Esophagus mucosa (tissue), 1 donor: ENCODE results near the gene PPP1R26. TPM values are rescaled to one million over a fixed set of nuclear protein-coding genes. Genes with fewer than 3 reads are reported as not detected.
"Not testable (repeated sequence)": the region's sequence is repeated elsewhere in the genome, so short reads cannot be mapped to it uniquely, and the experiment has no call there.

Source experiments
- ATAC-seq: fragments of 200-7000 bp; cut with Tn5 transposase; one replicate; pipeline ENCODE4 v1.9.1; 2020
- total RNA-seq: library from RNA; stranded (reverse); gene quantifications from one replicate; pipeline ENCODE4 v1.2.4, GENCODE V29; 2023
- donor health status: DM: yes; HTN: yes; CAD: no.

Gene PPP1R26
- total RNA-seq, 1 donor from 2014 or later: 5.2 TPM

DNA sequence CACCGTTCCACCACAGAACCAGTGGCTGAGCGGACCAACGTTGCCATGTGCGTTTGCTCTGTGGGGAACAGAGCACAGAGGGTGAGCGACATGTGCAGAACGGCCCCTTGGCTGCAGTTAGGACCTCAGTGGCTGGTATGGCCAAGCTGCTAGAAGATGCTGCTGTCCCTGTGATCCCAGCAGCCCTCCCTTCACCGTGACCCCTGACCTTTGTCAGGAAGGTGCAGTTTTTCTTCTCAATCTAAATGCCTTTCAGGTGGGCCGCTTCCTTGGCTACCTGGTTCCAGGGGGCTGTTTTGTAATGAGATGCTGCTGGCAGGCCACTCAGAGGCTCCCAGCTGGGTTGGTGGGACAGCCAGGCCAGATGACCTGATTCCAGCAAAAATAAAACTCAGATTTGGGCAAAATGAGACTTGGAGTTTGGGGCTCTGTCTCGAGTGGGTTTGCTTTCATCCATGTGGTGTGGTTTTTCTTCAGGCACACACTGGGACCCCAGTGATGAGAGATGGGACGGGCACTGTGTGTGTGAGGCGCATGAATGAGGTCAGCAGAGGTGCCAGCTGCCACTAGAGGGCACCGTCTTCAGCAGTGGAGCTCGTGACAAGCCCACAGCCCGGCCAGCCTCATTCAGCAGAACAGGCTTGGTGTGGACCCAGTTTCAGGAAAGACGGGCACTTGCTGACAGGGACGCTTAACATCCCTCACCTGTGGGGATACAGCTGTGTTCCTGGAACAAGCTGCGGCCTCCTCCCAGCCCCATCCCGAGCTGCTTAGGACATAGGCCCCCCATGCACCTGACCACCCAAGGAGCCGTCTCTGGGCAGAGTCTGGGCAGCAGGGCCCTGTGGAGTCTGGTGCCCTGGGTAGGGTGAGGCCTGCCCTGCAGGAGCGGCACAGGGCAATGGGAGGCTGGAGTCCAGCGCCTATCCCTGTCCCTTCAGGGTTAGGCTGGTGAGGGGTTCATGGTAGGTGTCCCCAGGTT is 25.0 kb downstream of the PPP1R26 start:
- peak; percentile 18 for ATAC-seq

DNA sequence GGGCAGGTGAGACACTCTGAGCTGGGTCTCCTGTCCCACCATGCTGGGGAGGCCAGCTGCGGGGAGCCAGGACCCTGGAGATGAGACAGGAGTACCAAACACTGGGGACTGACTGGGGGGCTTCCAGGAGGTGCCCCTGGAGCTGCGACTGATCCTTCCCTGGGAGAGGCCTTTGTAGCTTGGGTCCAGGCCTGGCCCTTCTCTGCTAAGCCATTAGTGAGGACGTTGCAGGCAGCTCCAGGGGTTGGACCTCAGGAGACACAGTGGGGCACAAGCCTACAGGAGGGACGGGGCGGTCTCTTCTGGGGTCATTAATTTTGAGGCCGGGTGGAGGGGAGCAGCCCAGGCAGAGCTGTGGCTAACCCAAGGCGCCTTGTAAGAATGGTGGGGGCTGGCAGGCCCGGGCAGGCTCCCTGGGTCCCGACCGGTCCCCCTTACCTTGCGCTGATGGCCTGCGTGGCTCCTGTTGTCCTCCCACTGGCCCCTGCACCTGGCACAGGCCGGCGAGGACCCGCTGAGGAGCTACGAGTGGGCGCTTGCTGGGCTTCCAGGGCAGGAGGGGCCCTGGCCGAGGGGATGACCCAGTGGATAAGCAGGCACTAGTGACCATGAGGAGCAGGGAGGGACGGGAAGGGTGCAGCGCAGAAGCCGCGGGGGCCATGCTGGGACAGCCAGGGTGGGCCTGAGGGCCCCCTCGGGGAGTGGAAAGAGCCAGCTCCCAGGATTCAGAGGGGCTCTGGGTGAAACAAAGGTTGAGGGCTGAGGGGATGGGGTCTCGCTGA is 26.0 kb downstream of the PPP1R26 start:
- no peak for ATAC-seq

DNA sequence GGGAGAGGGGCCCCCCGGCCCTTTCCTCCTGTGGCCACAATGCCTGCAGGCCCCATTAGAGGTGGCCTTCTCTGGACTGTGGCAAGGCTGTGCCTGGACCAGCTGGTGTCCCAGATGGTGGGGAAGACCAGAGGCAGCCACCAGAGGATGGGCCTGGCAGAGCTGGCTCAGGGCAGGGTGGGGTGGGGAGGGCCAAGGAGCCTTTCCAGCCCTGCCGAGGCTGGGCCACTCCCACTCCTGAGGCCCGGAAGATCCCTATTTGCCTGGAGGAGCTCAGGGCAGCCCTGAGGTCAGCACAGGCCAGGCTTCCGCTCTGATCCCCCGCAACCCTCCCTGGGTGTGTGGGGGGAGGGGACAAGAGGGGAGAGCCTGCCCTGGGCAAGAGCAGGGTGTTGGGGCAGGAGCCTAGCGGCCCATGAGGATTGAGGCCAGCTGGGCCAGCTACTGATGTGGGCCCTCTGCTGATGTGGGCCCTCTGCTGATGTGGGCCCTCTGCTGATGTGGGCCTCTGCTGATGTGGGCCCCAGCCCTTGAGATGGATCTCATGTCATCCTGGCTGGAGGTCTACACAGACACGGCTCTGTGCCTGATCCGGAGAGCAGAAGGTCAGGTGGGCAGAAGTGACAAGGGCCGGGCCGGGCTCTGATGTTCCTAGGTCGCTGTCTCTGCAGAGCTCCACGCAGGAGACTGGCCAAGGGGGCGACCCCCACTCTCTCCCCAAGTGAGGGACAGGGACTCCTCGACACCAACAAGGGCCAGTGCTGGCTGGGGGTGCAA is 26.9 kb downstream of the PPP1R26 start:
- peak; percentile 12 for ATAC-seq

DNA sequence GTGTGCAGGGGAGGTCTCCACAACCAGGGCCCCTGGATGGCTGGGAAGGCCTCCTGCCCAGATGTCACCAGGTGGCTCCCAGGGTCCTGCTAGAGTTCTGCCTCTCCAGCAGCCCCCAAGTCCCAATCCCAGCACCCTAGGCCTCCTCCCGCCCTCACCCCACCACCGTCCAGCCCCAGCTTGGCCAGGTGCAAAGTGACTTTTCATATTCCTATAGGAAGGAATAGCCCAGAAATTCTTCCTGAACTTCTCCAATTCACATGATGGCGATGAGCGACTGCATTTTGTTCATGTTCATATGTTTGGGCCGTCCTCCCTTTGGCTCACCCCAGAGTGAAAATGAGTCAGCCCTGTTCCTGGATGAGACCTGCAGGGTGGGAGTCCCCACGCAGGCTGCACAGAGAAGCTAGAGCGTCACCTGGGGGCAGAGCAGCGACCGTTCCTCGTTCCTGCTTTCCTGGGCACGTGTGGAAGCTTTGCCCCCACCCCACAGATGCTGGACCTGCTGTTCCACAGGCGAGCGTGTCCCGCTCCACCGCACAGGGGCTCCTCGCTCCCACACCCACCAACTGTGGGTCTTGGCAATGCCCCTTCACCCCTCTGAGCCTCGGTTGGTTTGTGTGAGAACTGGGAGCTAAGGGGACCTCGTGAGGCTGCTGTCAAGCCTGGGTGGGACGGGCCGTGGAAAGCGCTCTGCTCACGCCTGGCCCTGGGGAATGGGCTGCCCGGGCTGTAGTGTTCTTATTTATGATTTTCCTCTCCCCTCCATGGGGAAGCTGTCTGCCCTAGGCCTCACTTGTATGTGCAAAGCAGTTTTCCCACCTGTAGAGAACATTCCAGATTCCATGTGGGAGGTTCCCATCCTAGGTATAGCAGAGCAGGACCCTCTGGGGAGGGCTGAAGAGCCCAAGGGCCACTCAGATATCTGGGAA is 27.8 kb downstream of the PPP1R26 start:
- ATAC-seq: no peak

DNA sequence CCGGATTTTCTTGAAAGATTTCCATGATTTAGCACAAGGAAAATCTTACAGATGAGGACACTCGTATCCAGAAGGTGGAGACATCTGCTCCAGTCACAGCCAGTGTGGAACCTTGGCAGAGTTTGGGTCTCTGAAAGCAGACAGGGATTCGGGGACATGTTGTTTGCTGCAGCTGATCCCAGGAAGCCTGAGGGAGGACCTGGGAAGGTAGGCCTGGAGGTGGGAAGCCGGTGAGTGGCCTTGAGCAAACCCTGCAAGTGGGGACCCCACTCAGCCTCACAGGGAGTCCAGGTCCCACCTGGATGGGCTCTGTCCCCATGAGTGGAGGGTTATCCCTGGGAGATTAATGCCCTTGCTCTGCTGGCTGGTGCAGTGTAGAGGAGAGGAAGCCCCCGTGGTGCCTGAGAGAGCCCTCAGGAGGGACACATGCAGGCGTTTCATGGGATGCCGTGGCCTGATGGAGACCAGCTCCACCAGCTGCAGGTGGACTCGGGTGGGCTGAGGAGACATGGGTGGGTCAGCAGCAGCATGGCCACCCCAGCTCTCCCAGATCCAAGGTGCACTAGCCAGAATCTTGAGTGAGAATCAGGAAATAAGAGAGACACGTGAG is 28.7 kb downstream of the PPP1R26 start:
- no peak for ATAC-seq

DNA sequence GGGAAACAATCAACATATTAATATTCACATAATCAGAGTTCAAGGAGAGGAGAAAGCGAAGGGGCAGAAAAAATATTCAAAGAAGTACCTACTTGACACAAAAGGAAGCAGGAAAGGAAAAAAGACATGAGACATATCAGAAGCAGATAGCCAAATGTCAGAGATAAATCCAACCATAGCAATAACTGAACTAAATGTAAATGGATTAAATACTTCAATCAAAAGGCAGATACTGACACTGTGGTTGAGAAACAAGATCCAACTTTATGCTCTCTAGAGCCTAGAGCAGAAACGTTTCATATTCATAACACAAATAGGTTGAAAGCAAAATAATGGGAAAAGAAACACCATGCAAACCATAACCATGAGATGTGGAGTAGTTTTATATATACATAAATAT is 29.9 kb downstream of the PPP1R26 start:
- ATAC-seq: no peak

DNA sequence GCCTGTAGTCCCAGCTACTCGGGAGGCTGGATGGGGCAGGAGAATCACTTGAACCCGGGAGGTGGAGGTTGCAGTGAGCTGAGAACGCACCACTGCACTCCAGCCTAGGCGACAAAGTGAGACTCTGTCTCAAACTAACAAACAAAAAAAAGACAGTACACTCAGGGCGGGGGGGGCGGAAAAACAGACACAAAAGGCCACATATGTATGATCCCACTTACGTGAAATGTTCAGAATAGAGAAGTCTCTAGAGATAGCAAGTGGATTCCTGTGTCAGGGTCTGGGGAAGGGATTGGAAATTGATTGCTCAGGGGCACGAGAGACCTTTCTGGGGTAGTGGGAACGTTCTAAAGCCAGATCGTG is 32.6 kb downstream of the PPP1R26 start:
- ATAC-seq: no peak

DNA sequence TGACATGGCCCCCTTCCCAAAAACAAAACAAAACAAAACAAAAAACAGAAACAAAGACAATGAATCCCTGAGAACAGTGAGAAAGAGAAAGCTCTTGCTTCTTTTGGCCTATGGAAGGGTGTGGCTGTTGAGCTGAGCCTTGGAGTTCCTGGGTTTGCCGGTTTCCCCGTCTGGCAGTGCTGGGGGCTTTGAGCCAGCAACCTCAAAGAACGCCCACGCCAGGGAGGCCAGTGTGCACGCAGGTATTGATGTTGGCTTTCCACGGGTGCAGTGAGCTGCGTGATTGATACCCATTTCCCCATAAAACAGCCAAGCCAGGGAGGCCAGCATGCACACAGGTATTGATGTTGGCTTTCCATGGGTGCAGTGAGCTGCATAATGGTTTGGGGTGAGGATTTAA is 33.3 kb downstream of the PPP1R26 start:
- no peak for ATAC-seq

DNA sequence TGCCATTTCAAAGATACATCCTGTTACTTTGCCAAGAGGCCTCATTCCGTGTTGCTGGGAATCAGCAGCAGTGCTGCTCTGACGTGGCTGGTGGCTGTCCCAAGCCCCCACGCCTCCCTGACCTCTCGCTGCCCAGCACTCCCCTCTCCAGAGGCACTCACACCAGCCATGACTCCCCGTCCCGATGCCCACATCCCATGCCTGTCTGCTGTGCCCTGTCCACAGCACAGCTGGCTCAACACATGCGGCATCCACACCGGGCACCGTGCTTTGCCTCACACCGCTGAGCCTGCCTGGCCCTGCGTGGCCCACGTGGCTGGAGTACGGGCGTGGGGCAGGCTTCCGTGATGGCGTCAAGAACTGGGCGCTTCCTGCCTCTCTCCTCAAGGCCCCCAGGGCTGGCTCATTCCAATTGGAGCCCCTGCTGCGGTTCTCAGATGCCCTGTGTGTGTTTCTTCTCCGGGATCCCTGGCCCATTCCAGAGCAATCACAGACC is 33.8 kb downstream of the PPP1R26 start:
- ATAC-seq: peak; percentile 15

DNA sequence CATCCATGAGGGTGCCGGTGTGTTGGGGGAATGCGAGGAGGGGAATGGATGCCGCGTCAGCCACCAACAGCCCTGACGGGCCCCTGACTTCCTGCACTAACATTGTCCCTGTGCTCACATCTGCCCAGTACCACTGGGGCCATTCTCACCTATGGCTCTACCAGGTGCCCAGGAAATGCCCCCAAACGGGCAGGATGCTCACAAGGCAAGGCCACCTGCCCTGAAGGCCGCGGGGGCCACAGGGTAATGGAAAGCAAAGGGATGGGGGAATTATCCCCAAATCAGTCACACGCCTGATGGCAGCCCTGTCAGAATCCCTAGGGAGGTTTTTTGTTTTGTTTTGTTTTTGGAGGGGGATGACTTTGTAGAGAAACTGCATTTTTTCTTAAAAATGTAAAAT is 34.3 kb downstream of the PPP1R26 start:
- not testable (repeated sequence) for ATAC-seq

DNA sequence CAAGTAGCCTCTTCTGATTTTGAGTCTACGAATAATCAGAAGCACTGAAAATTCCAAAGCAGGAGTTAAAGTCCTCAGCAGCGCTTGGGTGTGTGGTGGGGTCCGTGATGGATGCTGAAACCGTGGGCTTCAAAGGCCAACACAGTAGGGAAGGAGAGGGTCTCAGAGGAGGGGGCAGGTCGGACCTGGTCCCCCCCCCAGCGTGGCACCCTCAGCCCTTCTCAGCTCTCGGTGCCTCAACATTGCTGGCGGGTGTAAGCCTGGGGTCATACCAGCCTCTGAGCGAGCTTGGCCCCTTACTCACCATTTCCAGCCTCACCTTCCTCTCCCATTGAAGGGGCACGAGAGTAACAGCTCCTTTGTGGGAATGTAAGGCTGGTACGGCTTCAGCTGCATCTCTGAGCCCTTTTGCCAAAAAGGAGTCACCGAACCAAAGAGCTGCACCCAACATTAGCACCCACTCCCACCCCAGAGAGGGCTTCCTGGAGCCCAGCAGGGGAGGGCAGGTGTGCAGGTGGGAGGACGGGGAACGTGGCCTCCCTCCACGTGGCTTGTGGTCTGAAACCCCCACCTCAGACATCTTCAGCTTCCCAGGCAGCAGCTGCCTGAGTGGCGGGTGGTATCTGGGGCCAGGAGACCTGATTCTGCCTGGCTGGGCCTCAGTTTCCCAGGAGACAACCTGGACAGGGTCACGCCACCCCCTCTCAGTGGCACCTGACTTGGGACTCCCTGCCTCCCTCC is 34.9 kb downstream of the PPP1R26 start:
- ATAC-seq: peak; percentile 8

DNA sequence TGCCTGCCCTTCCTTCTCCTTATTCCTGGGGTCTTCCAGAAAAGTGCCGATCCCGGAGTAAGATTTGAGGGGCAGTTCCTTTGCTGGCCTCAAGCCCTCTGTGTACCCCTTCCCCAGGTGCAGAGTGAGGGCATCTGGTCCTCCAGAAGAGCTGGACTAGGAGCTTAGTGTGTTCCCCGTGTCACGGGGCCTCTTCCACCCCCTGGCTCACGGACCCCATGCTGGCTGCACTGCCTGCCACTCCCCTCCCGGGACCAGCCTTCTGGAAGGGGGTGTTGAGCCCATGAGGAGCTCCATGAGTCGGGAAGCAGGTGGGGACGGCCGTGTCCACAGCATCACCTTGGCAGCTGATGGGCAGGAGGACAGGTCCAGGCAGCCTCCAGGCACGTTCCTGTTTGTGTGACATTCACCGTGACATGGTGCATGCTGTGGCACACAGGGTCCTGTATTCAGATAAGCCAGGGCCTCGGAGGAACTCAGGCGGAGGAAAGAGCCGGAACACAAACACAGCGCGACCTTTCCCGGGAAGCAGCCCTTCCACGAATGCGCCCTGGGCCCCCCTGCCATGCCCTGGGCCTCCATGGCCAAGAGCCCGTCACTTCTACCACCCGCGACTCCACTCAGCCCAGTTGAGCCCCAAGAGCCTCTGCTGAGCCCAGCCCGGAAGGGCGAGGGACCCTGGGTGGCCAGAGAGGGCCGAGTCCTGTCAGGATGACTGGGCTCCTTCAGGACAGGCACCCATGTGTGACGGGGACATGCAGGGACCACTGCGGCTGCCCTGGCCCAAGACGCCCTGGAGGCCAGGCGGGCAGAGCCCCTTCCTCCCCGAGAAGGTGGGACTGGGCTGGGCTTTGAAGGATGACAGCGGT is 35.7 kb downstream of the PPP1R26 start:
- peak; percentile 30 for ATAC-seq

DNA sequence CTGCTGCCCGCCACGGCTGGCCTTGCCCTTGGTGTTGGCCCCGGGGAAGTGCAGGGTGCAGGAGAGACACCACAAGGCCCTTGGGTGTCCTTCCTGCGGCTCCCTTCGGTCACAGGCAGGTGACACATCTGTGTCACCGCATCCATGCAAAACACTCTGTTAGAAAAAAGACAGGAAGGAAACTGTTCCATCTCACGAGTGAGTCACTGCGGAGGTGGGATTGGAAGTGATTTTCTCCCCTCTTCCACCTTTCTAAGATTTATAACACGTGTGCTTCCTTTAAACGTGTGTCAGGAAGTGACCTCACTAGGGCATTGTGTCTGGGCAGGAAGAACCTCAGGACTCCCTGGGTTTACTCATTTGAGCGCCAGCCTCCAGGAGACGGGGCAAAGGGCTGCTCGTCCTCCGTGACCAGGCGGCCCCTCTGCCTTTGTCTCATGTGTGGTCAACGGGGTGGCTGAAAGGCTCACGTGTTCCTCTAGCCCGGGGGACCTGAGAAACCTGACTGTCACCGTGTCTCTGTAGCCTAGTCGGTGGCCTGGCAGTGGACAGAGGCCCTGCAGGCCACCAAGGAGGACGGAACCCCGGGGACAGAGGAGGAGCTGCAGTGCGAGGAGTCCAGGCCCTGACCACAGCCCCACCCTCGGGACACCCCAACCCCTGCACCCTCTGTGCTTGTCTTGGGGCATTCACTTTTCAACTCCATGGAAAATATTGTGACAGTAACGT is 36.7 kb downstream of the PPP1R26 start:
- no peak for ATAC-seq

DNA sequence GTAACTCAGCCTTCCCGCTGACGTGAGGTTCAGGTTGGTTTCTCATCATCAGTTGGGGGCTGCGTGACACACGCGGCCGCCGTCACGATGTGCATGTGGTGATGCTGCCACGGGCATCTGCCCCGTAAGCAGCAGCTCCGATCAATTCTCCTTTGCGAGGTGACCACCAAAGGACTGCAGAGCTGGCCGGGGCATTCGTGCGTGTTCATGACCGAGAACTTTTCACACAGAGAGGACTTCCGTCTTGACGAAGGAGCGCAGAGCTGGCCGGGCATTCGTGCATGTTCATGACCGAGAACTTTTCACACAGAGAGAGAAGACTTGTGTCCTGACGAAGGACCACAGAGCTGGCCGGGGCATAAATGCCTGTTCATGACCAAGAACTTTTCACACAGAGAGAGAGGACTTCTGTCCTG is 37.8 kb downstream of the PPP1R26 start:
- ATAC-seq: no peak

DNA sequence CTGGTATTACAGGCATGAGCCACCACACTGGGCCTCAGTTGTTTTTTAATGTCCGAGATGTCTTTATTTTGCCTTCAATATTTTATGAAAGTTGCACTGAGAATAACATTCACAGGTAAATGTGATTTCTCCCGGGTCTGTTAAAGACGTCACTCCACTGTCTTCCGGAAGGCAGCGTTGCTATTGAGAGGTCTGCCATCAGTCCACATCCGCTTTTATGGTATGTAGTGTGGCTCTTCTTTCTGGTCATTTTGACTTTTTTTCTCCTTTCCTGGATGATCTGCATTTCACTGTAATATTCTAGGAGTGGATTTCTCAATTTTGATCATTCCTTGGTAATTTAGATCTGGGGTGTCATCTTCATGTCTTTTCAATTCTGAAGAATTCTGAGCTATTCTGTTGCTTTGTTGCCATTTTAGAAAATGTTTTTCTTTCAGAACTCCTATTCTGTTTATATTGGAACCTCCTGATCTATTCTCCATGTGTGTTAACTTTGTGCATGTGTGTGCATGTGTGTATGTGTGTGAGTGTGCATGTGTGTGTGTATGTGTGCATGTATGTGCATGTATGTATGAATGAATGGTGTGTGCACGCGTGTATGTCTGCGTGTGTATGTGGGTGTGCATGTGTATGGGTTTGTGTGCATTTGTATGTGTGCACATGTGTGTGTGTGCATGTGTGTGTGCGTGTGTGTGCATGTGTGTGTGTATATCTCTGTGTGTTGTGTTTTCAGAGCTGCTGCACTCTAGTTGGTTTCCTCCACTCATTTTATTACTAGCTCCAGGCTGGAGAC is 39.8 kb downstream of the PPP1R26 start:
- no peak for ATAC-seq

DNA sequence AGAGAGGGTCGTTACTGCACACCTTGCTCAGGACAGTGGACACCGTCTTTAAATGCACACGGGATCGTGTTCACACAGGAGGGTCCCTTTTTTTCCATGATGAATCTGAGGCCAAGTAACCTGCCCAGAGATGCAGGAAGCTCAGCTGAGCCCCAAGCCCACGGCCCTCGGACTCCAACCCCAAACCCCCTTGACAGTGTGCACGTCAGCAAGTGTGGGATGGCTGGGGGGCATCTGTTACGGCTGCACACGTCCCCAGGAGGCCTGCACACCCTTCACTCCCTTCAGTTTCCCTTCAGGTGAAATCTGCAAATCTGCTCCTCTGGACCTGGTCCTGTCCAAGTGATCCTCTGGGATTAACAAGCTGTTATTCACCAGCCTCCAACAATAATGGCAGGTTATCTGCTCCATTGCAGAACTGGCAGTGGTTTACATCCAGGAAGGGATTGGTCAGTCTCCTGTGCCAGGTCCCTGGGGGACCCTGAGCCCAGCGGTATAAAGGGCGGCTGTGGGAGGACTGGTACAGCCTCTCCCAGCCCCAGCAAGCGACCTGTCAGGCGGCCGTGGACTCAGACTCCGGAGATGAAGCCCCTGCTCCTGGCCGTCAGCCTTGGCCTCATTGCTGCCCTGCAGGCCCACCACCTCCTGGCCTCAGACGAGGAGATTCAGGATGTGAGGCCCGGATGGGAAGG is 41.5 kb downstream of the PPP1R26 start, which contains the start of gene LCN1:
TSS of gene LCN1 (plus strand) at position 525 of the 692 bp plus-strand sequence. CDS start at position 583, 58 bp downstream.
- no peak for ATAC-seq

DNA sequence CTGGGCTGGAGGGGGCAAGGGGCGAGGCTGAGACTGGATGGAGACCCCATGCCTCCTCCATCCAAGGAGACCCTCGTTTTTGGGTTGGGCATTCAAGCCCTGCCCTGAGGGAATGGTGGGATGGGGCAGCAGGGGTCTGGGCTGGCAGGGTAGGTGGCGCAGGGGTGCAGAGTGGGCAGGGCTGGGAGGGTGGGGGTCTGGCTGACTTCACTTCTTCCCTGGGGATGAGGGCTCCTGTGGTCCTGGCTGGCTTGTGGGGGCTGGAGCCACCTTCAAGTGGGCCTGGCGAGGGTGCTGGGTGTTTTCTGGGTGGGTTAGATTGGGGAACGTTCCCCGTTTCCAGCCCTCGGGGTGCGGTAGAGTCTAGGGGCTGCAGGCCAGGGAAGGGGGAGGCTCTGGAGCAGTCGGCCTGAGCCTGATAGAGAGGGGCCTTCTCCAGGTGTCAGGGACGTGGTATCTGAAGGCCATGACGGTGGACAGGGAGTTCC is 42.1 kb downstream of the PPP1R26 start:
- no peak for ATAC-seq
